PC-3 (cell line): ENCODE results near the gene SBNO2. TPM values are rescaled to one million over a fixed set of nuclear protein-coding genes. Genes with fewer than 3 reads are reported as not detected.

ENCODE experiments used
- ATAC-seq: fragments of 200-7000 bp; cut with Tn5 transposase; 2 replicates; pipeline ENCODE4 v1.9.1; 2020; ENCODE audit warnings: mild to moderate bottlenecking, moderate library complexity
- BruUV-seq: library from RNA; stranded (reverse); fragments of 400-500 nt; replicated peaks from 2 replicates; lab custom pipeline; 2021; lab: Mats Ljungman, UMichigan
- CTCF ChIA-PET: fragments of 300-600 bp; sonication (Branson Sonifier 250); formaldehyde crosslinking; loops from one replicate; lab custom pipeline; 2022; ENCODE audit warnings: antibody characterized with exemption; lab: Charles Lee
- POLR2A ChIA-PET: fragments of 300-600 bp; sonication (Branson Sonifier 250); formaldehyde crosslinking; loops from one replicate; lab custom pipeline; 2022; ENCODE audit warnings: antibody characterized with exemption; ENCODE audit not compliant: unreplicated experiment; lab: Charles Lee
- DNase-seq: peaks from one replicate; pipeline ENCODE4 v3.0.0-alpha.2; 2015
- H2AFZ ChIP-seq: fragments of 300-600 bp; sonication (generic); 2 replicates; pipeline ENCODE4 v1.6.0; 2016; ENCODE audit warnings: antibody characterized with exemption, low read length
- H3F3A ChIP-seq: fragments of 300-600 bp; sonication (generic); one replicate; pipeline ENCODE4 v1.6.0; 2017; ENCODE audit warnings: antibody characterized with exemption, low read length, control low read depth, mild to moderate bottlenecking; ENCODE audit not compliant: unreplicated experiment
- H3K27ac ChIP-seq: fragments of 300-600 bp; sonication (generic); 2 replicates; pipeline ENCODE4 v1.5.1; 2016; ENCODE audit warnings: mild to moderate bottlenecking, low read length
- H3K27me3 ChIP-seq: fragments of 300-600 bp; sonication (generic); 2 replicates; pipeline ENCODE4 v1.6.1; 2016; ENCODE audit warnings: low read length, mixed read lengths
- H3K36me3 ChIP-seq: fragments of 300-600 bp; sonication (generic); 2 replicates; pipeline ENCODE4 v1.6.1; 2016; ENCODE audit warnings: low read depth, mixed run types, low read length, mixed read lengths
- H3K4me1 ChIP-seq: fragments of 300-600 bp; sonication (generic); 2 replicates; pipeline ENCODE4 v1.5.1; 2016; ENCODE audit warnings: low read length; ENCODE audit not compliant: insufficient read depth
- H3K4me2 ChIP-seq: fragments of 300-600 bp; sonication (generic); 2 replicates; pipeline ENCODE4 v1.6.0; 2016; ENCODE audit warnings: low read length
- H3K4me3 ChIP-seq: fragments of 300-600 bp; sonication (generic); 2 replicates; pipeline ENCODE4 v1.5.1; 2016; ENCODE audit warnings: mild to moderate bottlenecking, low read length, mixed read lengths
- H3K79me2 ChIP-seq: fragments of 300-600 bp; sonication (generic); 2 replicates; pipeline ENCODE4 v1.6.1; 2017; ENCODE audit warnings: low read length, mixed read lengths
- H3K9ac ChIP-seq: fragments of 300-600 bp; sonication (generic); 2 replicates; pipeline ENCODE4 v1.6.0; 2016; ENCODE audit warnings: mild to moderate bottlenecking, low read length
- H3K9me2 ChIP-seq: fragments of 300-600 bp; sonication (generic); replicated peaks from 2 replicates; pipeline ENCODE4 v1.6.1; 2016; ENCODE audit warnings: mixed run types, low read length, mixed read lengths
- H3K9me3 ChIP-seq: fragments of 300-600 bp; sonication (generic); 2 replicates; pipeline ENCODE4 v1.6.1; 2016; ENCODE audit warnings: low read length, mixed read lengths
- H4K20me1 ChIP-seq: fragments of 300-600 bp; sonication (generic); 2 replicates; pipeline ENCODE4 v1.6.1; 2016; ENCODE audit warnings: low read length, mixed read lengths
- EZH2 ChIP-seq: fragments of 300-600 bp; sonication (generic); IDR thresholded peaks from one replicate; pipeline ENCODE4 v1.6.1; 2017; ENCODE audit warnings: antibody characterized with exemption, mild to moderate bottlenecking, low read length; ENCODE audit not compliant: unreplicated experiment
- EZH2phosphoT487 ChIP-seq: fragments of 300-600 bp; sonication (generic); IDR thresholded peaks from 2 replicates; pipeline ENCODE4 v1.6.1; 2018; ENCODE audit warnings: mild to moderate bottlenecking, antibody characterized with exemption, low read length, borderline replicate concordance
- intact Hi-C: fragments of 100-400 bp; cut with micrococcal nuclease; formaldehyde crosslinking; loops from 2 replicates; pipeline ENCODE4 v1.9.0; 2023
- total RNA-seq: library from RNA; depleted of rRNA; stranded (reverse); fragments of >200 nt; gene quantifications from 2 replicates; pipeline ENCODE4 v1.2.3, GENCODE V29; 2014
- TF ChIP-seq, protein P1 (sequence below): fragments of 300-600 bp; sonication (generic); conservative IDR thresholded peaks from 2 replicates; pipeline ENCODE4 v1.5.1; 2017; ENCODE audit warnings: antibody characterized with exemption, low read depth, mild to moderate bottlenecking, low read length

Gene SBNO2
- total RNA-seq, 1 experiment from 2014 or later = 62.4 TPM

DNA sequence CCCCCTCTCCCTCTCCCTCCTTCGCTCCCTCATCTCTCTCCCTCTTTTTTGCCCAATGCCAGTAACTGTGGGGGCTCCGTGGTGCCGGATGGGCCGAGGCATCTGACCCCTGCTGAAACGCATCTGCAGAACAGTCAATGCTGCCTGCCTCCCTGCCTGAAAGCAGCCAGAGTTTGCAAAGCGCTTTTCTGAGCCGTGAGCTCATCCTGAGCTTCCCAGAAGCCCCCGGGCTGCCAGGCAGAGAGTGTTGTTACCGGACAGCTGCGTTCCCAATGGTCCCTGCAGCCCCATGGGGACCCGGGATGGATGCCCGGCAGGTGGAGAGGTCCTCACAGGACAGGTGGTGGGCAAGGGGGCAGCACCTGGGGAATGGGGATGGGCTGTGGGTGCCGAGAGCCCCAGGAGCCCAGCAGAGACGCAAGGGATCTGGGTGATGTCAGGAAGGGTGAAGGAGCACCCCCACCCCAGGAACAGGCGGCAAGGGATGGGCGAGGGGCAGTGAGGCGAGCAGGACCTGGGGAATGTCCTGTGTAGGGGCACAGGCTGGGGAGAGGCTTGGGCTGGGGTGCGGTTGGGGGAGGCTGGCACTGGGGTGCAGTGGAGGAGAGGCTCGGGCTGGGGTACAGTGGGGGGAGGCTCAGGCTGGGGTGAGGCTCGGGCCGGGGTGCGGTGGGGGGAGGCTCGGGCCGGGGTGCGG, 37.3 kb downstream of the SBNO2 start:
- H4K20me1 ChIP-seq = peaks cover 16% of the 10 kb centered on the region
- H3K9ac ChIP-seq = no peak overlapping the region
- peaks cover under 1% of the 10 kb centered on the region; the same call in 1 of the 2 replicates for H3K36me3 ChIP-seq
- POLR2A ChIA-PET = no interaction called here
- H3K79me2 ChIP-seq = peaks cover 47% of the 10 kb centered on the region
- intact Hi-C loops = no loop called here
- H3K4me3 ChIP-seq = no peak overlapping the region
- no peaks in the 10 kb centered on the region for H3K27me3 ChIP-seq
- no TSS peak for BruUV-seq
- H3K9me3 ChIP-seq = no peaks in the 10 kb centered on the region
- no peak overlapping the region for H3K4me2 ChIP-seq
- CTCF ChIA-PET = no interaction called here
- no peak overlapping the region for H3K27ac ChIP-seq
- no peaks in the 10 kb centered on the region for H3F3A ChIP-seq
- TF ChIP-seq EZH2 = no peak
- TF ChIP-seq, protein P1, sequence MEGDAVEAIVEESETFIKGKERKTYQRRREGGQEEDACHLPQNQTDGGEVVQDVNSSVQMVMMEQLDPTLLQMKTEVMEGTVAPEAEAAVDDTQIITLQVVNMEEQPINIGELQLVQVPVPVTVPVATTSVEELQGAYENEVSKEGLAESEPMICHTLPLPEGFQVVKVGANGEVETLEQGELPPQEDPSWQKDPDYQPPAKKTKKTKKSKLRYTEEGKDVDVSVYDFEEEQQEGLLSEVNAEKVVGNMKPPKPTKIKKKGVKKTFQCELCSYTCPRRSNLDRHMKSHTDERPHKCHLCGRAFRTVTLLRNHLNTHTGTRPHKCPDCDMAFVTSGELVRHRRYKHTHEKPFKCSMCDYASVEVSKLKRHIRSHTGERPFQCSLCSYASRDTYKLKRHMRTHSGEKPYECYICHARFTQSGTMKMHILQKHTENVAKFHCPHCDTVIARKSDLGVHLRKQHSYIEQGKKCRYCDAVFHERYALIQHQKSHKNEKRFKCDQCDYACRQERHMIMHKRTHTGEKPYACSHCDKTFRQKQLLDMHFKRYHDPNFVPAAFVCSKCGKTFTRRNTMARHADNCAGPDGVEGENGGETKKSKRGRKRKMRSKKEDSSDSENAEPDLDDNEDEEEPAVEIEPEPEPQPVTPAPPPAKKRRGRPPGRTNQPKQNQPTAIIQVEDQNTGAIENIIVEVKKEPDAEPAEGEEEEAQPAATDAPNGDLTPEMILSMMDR = no peak
- no peak for TF ChIP-seq EZH2phosphoT487
- DNase-seq = no peak
- no peak for ATAC-seq
- H3K4me1 ChIP-seq = no peaks in the 10 kb centered on the region
- H2AFZ ChIP-seq = no peak overlapping the region
- H3K9me2 ChIP-seq = no peaks in the 10 kb centered on the region

DNA sequence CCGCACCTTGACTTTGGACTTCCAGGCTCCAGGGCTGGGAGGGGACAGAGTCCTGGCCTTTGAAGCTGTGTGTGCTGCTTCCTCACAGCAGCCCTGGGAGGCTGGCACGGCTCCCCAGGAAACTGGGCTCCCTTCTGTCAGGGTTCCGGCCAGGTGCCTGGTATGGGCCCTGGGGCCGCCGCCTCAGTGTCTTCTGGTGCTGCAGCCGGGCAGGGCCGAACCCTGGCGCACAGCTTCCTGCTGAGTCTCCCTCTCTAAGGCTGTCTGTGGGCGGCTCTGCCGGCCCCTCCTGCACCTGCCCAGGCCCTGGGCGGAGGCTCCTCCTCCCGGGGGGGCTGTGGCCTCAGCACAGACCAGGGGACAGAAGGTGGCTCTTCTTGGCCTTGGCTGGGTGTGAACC, 37.9 kb downstream of the SBNO2 start:
- Histone ChIP-seq H3K9me2 (no peaks in the 10 kb centered on the region), H3K9ac (no peak overlapping the region), H2AFZ (no peak overlapping the region), H3K4me3 (no peak overlapping the region), H3K9me3 (no peaks in the 10 kb centered on the region), H4K20me1 (peaks cover 20% of the 10 kb centered on the region), H3K79me2 (peaks cover 53% of the 10 kb centered on the region), H3K4me1 (no peaks in the 10 kb centered on the region), H3K36me3 (no peaks in the 10 kb centered on the region; the same call in 1 of the 2 replicates), H3K27ac (no peak overlapping the region), H3K4me2 (no peak overlapping the region), H3K27me3 (no peaks in the 10 kb centered on the region), H3F3A (no peaks in the 10 kb centered on the region)
- POLR2A ChIA-PET = no interaction called here
- CTCF ChIA-PET = no interaction called here
- BruUV-seq = no TSS peak
- TF ChIP-seq, protein P1 = no peak
- TF ChIP-seq EZH2 (no peak), EZH2phosphoT487 (no peak)
- ATAC-seq = no peak
- DNase-seq = no peak
- intact Hi-C loops = no loop called here

DNA sequence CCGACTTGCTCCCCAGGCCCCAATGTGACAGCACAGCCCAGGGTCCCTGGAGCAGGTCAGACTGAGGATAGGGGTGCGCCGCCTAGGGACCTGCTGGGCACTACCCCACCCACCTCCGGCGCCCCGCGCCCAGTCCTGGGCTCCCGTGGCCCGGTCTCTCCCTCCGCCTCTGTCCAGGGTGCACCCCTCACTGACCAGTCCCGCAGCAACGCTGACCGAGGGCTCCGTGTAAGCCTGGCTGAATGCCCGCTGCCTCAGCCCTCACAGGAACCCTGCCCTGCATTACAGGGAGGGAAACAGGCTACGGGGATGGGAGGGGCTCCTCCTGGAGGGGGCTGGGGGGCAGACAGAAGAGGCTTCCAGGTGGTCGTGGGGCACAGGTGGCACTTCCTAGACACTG, 38.6 kb downstream of the SBNO2 start:
- no peaks in the 10 kb centered on the region; the same call in 1 of the 2 replicates for H3K36me3 ChIP-seq
- H3K27me3 ChIP-seq = no peaks in the 10 kb centered on the region
- TF ChIP-seq EZH2phosphoT487 (no peak), EZH2 (no peak)
- TF ChIP-seq, protein P1 = no peak
- intact Hi-C loops = no loop called here
- no peak overlapping the region for H3K9ac ChIP-seq
- H3F3A ChIP-seq = no peaks in the 10 kb centered on the region
- no peak overlapping the region for H3K27ac ChIP-seq
- DNase-seq (no peak), ATAC-seq (no peak)
- H3K79me2 ChIP-seq = peaks cover 60% of the 10 kb centered on the region
- no peak overlapping the region for H3K4me2 ChIP-seq
- ChIA-PET CTCF (no interaction called here), POLR2A (no interaction called here)
- BruUV-seq = no TSS peak
- H3K4me1 ChIP-seq = no peaks in the 10 kb centered on the region
- no peaks in the 10 kb centered on the region for H3K9me3 ChIP-seq
- H2AFZ ChIP-seq = no peak overlapping the region
- H3K9me2 ChIP-seq = no peaks in the 10 kb centered on the region
- no peak overlapping the region for H3K4me3 ChIP-seq
- peaks cover 24% of the 10 kb centered on the region for H4K20me1 ChIP-seq
